Retina (tissue), 1 donor: ENCODE measurements around the gene TLN1.

ENCODE experiments used
- DNase-seq: peaks from one replicate; pipeline ENCODE4 v3.0.0-alpha.2; 2016

The TLN1 gene

GRCh38 chr9:35658137-35658967, 73.6 kb downstream of the TLN1 start, which contains the start of gene CCDC107:
CCDC107 (plus strand) TSS chr9:35658292; CDS start chr9:35658380, 88 bp downstream.
- DNase-seq: peak; percentile 99

GRCh38 chr9:35657546-35658136, 74.4 kb downstream of the TLN1 start, which contains the start of gene RMRP:
RMRP (minus strand) TSS chr9:35658019.
- DNase-seq: peak; percentile 98

- no peak for DNase-seq
Observed at GRCh38 chr9:35656831-35657545, 75.0 kb downstream of the TLN1 start.

- no peak for DNase-seq
Observed at GRCh38 chr9:35656348-35656747, 75.6 kb downstream of the TLN1 start.

- DNase-seq: no peak
Observed at GRCh38 chr9:35653611-35654010, 78.4 kb downstream of the TLN1 start.

GRCh38 chr9:35652829-35653209, 79.2 kb downstream of the TLN1 start:
- DNase-seq: no peak

- no peak for DNase-seq
Observed at GRCh38 chr9:35651956-35652828, 79.8 kb downstream of the TLN1 start.

GRCh38 chr9:35650341-35651158, 81.4 kb downstream of the TLN1 start, which contains the start of gene SIT1:
SIT1 (minus strand) TSS chr9:35650931; CDS start chr9:35650853, 78 bp downstream.
- DNase-seq: no peak

- no peak for DNase-seq
Observed at GRCh38 chr9:35649431-35650340, 82.3 kb downstream of the TLN1 start.
